Skeletal muscle cell (primary cell): ENCODE data around the gene TP53I3.
A peak's percentile ranks its signal among the peaks of the same experiment; 100 is the strongest.
"Not testable (repeated sequence)": the region's sequence is repeated elsewhere in the genome, so short reads cannot be mapped to it uniquely, and the experiment has no call there.

Experiments
- DNase-seq: peaks from one replicate; pipeline ENCODE4 v3.0.0-alpha.2; 2010; ENCODE audit warnings: low read depth
- H3K4me3 ChIP-seq: 2 replicates; pipeline ENCODE4 v1.5.1; 2011; ENCODE audit warnings: low read depth, mild to moderate bottlenecking, control low read depth, low read length, moderate library complexity

TP53I3 gene

GRCh38 chr2:24065341-24065740, 19.3 kb downstream of the TP53I3 start:
- DNase-seq = no peak
- no peak overlapping the region for H3K4me3 ChIP-seq

- H3K4me3 ChIP-seq = no peak overlapping the region
- DNase-seq = no peak
Observed at GRCh38 chr2:24058564-24059271, 25.9 kb downstream of the TP53I3 start.

- no peak for DNase-seq
- H3K4me3 ChIP-seq = no peak overlapping the region
Observed at GRCh38 chr2:24055750-24056149, 28.9 kb downstream of the TP53I3 start.

- no peak overlapping the region for H3K4me3 ChIP-seq
- DNase-seq = no peak
Observed at GRCh38 chr2:24054366-24055010, 30.1 kb downstream of the TP53I3 start.

- no peak for DNase-seq
- H3K4me3 ChIP-seq = no peak overlapping the region
Observed at GRCh38 chr2:24052951-24053350, 31.7 kb downstream of the TP53I3 start.

GRCh38 chr2:24051833-24052232, 32.8 kb downstream of the TP53I3 start:
- no peak for DNase-seq
- no peak overlapping the region for H3K4me3 ChIP-seq

- DNase-seq = no peak
- peak overlapping the region; percentile 69 for H3K4me3 ChIP-seq
Observed at GRCh38 chr2:24050041-24050979, 34.3 kb downstream of the TP53I3 start.

- H3K4me3 ChIP-seq = peak within 1 kb of the TSS; percentile 69
- DNase-seq = no peak
Observed at GRCh38 chr2:24049485-24050021, 35.1 kb downstream of the TP53I3 start, which contains the start of gene FKBP1B. Gene FKBP1B (plus strand): TSS chr2:24049741. CDS start chr2:24049850, 109 bp downstream.

- H3K4me3 ChIP-seq = peak overlapping the region; percentile 69
- no peak for DNase-seq
Observed at GRCh38 chr2:24048769-24049484, 35.7 kb downstream of the TP53I3 start.

- DNase-seq = no peak
- H3K4me3 ChIP-seq = no peak overlapping the region
Observed at GRCh38 chr2:24047703-24048033, 37.0 kb downstream of the TP53I3 start.

GRCh38 chr2:24046930-24047702, 37.5 kb downstream of the TP53I3 start, which contains the start of gene WDCP:
Gene WDCP (minus strand): TSS chr2:24047391. CDS start chr2:24039494, 7,897 bp downstream.
- peak; percentile 97 for DNase-seq
- peak within 1 kb of the TSS; percentile 90 for H3K4me3 ChIP-seq

GRCh38 chr2:24046599-24046929, 38.1 kb downstream of the TP53I3 start:
- H3K4me3 ChIP-seq = peak overlapping the region; percentile 90
- no peak for DNase-seq

GRCh38 chr2:24045511-24046508, 38.8 kb downstream of the TP53I3 start:
- peak overlapping the region; percentile 90 for H3K4me3 ChIP-seq

GRCh38 chr2:24043133-24043532, 41.5 kb downstream of the TP53I3 start:
- not testable (repeated sequence) for H3K4me3 ChIP-seq, DNase-seq

More at GRCh38 chr2:24045511-24046508, 38.8 kb downstream of the TP53I3 start:
- no peak for DNase-seq

GRCh38 chr2:24040511-24040910, 44.1 kb downstream of the TP53I3 start:
- H3K4me3 ChIP-seq = no peak overlapping the region

GRCh38 chr2:24038786-24039499, 45.7 kb downstream of the TP53I3 start:
- no peak overlapping the region for H3K4me3 ChIP-seq
- no peak for DNase-seq

More at GRCh38 chr2:24040511-24040910, 44.1 kb downstream of the TP53I3 start:
- no peak for DNase-seq
